Measurements from ENCODE around the gene SPIB. TPM values are rescaled to one million over a fixed set of nuclear protein-coding genes. Genes with fewer than 3 reads are reported as not detected.

The SPIB gene
- total RNA-seq, 4 donors from 2014 or later = not detected

- no peak for TF ChIP-seq CTCF (IDR thresholded peaks at IDR 0.05; ENCODE audit: low read depth)
Measured at GRCh38 chr19:50450369-50451222, 31.9 kb downstream of the SPIB start.

- TF ChIP-seq CTCF (IDR thresholded peaks at IDR 0.05; ENCODE audit: low read depth) = no peak
Measured at GRCh38 chr19:50451223-50451534, 32.4 kb downstream of the SPIB start.

DNA sequence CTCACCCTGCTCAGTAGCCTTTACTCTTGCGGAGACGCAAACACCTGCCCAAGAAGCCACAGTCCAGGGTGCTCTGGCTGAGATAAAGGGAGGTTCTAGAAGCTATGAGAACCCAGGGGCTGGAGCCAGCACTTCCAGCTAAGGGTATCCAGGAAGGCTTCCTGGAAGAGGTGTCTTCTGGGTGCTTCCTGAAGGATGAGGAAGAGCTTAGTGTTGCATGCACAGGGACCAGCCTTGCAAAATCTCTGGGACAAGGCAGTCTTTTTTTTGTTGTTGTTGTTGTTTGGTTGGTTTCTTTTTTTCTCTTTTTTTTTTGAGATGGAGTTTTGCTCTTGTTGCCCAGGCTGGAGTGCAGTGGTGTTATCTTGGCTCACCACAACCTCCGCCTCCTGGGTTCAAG lies 34.5 kb downstream of the SPIB start:
- no peak for TF ChIP-seq CTCF (IDR thresholded peaks at IDR 0.05; ENCODE audit: low read depth)

- TF ChIP-seq CTCF (IDR thresholded peaks at IDR 0.05; ENCODE audit: low read depth) = no peak
Measured at GRCh38 chr19:50455992-50456391, 37.3 kb downstream of the SPIB start.

DNA sequence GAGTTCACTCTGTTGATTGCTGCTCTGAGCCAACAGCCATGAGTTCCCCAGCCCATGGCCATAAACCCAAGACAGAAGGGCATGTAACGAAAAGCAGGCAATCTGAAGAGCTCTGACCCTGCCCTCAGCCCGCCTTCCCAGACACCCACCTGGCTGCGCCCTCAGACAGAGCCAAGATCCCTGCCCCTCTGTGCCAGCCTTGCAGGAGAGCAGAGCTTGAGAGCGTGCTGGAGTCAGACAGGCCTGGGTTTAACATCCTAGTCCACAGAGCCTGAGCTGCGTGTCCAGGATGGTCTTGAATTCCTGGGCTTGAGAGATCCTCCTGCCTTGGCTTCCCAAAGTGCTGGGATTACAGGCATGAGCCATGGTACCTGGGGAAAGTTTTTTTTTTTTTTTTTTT lies 38.6 kb downstream of the SPIB start:
- TF ChIP-seq CTCF (IDR thresholded peaks at IDR 0.05; ENCODE audit: low read depth) = no peak

DNA sequence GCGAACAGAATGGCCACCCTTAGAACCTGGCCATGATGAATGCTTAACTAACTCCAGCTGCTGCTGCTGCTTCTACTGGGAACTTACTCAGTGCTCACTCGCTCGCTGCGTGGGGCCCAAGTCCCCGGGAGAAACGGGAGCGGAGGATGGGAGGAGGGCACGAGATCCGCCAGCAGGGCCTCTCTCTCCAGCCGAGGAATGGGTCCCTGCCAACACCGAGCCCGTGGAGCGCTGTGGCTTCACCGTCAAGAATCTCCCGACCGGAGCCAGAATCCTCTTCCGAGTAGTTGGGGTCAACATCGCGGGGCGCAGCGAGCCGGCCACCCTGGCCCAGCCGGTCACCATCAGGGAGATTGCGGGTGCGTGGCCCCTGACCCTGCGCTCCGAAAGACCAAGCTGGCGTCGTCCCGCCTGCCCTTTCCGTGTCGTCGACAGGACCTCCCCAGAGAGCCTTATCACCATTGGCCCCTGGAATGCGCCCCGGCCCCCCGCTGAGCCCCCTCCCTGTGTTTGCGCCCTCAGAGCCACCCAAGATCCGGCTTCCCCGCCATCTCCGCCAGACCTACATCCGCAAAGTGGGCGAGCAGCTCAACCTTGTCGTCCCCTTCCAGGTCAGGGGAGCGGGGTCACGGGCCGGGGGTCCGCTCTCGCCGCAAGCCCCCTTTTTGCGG lies 39.8 kb downstream of the SPIB start:
- no peak for TF ChIP-seq CTCF (IDR thresholded peaks at IDR 0.05; ENCODE audit: low read depth)

GRCh38 chr19:50459067-50459456 lies 40.3 kb downstream of the SPIB start:
- TF ChIP-seq CTCF (IDR thresholded peaks at IDR 0.05; ENCODE audit: low read depth) = no peak

All from subcutaneous adipose tissue (tissue), 4 donors.